Immature natural killer cell (primary cell): Measurements from ENCODE around the gene BID. TPM values are rescaled to one million over a fixed set of nuclear protein-coding genes. Genes with fewer than 3 reads are reported as not detected.
"Not testable (repeated sequence)": the region's sequence is repeated elsewhere in the genome, so short reads cannot be mapped to it uniquely, and the experiment has no call there.

ENCODE experiments used
- DNase-seq, 3 donors: peaks; one replicate each; pipeline ENCODE4 v3.0.0; 2022; ENCODE audit warnings: mixed read lengths in 1 of 3
- H3K27ac Mint-ChIP-seq, 6 donors: one replicate each; pipeline ENCODE4 v1.8.0; 2020; ENCODE audit warnings: mixed read lengths in 6 of 6, mild to moderate bottlenecking in 5 of 6, inconsistent platforms in 4 of 6, moderate library complexity in 3 of 6
- H3K27me3 Mint-ChIP-seq, 3 donors: one replicate each; pipeline ENCODE4 v1.8.0; 2020 to 2021; ENCODE audit warnings: low read depth in 3 of 3, mild to moderate bottlenecking in 3 of 3, mixed read lengths in 3 of 3, moderate library complexity in 3 of 3, inconsistent platforms in 1 of 3
- H3K36me3 Mint-ChIP-seq, 3 donors: one replicate each; pipeline ENCODE4 v1.8.0; 2020; ENCODE audit warnings: mixed read lengths in 3 of 3, inconsistent platforms in 2 of 3, mild to moderate bottlenecking in 2 of 3
- H3K4me1 Mint-ChIP-seq, 2 donors: one replicate each; pipeline ENCODE4 v1.8.0; 2020; ENCODE audit warnings: inconsistent platforms in 2 of 2, mild to moderate bottlenecking in 2 of 2, mixed read lengths in 2 of 2, moderate library complexity in 1 of 2
- H3K4me3 Mint-ChIP-seq, 5 donors: one replicate each; pipeline ENCODE4 v1.8.0; 2020; ENCODE audit warnings: mild to moderate bottlenecking in 5 of 5, mixed read lengths in 5 of 5, inconsistent platforms in 3 of 5, moderate library complexity in 3 of 5
- H3K9me3 Mint-ChIP-seq, 6 donors: one replicate each; pipeline ENCODE4 v1.8.0; 2020; ENCODE audit warnings: mild to moderate bottlenecking in 6 of 6, mixed read lengths in 6 of 6, inconsistent platforms in 4 of 6, moderate library complexity in 3 of 6
- polyA plus RNA-seq, 3 donors: library from polyadenylated mRNA; unstranded; fragments of 300-500 nt; fragmentation: Illumina TruSeq; gene quantifications; one replicate each; pipeline ENCODE4 v1.2.3, GENCODE V29; 2021

Gene BID
- polyA plus RNA-seq, 3 donors from 2014 or later = 110 to 180 (median 164) TPM

DNA sequence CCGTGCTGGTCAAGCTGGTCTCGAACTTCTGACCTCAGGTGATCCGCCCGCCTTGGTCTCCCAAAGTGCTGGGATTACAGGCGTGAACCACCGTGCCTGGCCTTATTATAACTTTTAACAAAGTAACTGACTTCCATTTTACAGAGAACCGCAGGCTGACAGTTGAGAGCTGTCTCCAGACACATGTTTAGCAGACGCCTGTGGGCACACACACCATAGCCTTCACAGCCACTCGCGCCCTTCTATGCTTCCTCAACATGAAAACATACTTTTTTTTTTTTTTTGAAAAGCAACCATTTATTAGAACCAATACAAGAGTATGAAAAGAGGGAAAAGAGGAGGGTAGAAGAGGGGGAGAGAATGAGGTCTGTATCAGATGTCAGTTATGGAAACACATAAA lies 10.8 kb downstream of the BID start:
- H3K4me3 Mint-ChIP-seq = peak overlapping the region in 2 of 5 donors; percentile 24 to 54
- H3K27ac Mint-ChIP-seq = peak overlapping the region in 4 of 6 donors; percentile 44 to 86 (median 64)
- H3K36me3 Mint-ChIP-seq, H3K9me3 Mint-ChIP-seq, H3K27me3 Mint-ChIP-seq: not testable (repeated sequence)
- peak; percentile 39 to 41 (median 39) for DNase-seq
- peaks cover 42 to 55% of the 10 kb centered on the region in 2 donors for H3K4me1 Mint-ChIP-seq

DNA sequence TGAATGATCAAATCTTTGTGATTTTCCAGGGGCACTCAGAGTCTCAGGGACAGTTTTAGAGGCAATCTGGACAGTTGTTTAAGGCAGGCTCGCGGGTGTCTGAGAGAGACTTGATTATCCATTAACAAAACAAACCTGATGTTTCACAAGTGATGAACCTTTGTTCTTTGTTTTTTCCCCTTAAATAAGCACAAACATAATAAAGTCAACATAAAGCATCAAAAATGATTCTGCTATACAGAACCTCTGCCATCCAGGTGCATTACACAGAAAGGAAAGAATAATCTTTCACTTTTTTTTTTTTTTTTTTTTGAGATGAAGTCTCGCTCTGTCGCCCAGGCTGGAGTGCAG lies 13.2 kb downstream of the BID start:
- H3K27me3 Mint-ChIP-seq = peaks cover 0 to 4% (median 0%) of the 10 kb centered on the region in 3 donors
- H3K36me3 Mint-ChIP-seq = no peaks in the 10 kb centered on the region
- peaks cover 37 to 54% of the 10 kb centered on the region in 2 donors for H3K4me1 Mint-ChIP-seq
- peak overlapping the region in 4 of 6 donors; percentile 34 to 75 (median 56) for H3K27ac Mint-ChIP-seq
- no peak for DNase-seq
- H3K4me3 Mint-ChIP-seq = no peak overlapping the region
- no peaks in the 10 kb centered on the region for H3K9me3 Mint-ChIP-seq

DNA sequence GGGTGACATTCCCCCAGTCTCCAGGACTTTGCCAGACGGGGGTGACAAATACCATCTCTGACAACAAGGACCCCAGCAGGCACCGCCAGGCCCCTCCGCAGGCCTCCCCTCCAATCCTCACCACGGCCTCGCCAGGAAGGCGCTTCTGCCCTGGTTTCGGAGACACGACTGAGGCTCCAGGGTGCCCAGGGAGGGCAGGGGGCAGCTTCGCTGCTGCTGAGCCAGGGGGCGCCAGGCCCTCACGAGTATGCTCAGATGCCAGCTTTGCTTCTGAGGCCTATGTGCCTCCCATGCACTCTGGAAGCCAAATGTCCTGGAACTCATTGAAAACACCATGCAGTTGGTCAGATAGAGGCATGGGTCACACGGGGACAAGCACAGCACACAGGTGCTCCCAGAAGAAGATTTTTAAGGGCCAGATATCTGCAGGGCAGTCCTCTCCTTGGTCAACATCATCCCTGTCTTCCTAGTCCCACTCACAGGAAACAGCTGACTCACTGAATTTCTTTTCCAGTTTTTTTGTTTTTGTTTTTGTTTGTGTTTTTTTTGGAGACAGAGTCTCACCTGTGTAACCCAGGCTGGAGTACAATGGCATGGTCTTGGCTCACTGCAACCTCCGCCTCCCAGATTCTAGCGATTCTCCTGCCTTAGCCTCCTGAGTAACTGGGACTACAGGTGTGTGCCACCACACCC lies 19.9 kb downstream of the BID start:
- Mint-ChIP-seq H3K27ac (peak overlapping the region in 3 of 6 donors; percentile 17 to 74 (median 28)), H3K4me1 (peaks cover 20 to 41% of the 10 kb centered on the region in 2 donors), H3K9me3 (no peaks in the 10 kb centered on the region), H3K27me3 (peaks cover 0 to 3% (median 0%) of the 10 kb centered on the region in 3 donors), H3K36me3 (peaks cover 0 to 4% (median 0%) of the 10 kb centered on the region in 3 donors), H3K4me3 (no peak overlapping the region)
- DNase-seq = no peak

DNA sequence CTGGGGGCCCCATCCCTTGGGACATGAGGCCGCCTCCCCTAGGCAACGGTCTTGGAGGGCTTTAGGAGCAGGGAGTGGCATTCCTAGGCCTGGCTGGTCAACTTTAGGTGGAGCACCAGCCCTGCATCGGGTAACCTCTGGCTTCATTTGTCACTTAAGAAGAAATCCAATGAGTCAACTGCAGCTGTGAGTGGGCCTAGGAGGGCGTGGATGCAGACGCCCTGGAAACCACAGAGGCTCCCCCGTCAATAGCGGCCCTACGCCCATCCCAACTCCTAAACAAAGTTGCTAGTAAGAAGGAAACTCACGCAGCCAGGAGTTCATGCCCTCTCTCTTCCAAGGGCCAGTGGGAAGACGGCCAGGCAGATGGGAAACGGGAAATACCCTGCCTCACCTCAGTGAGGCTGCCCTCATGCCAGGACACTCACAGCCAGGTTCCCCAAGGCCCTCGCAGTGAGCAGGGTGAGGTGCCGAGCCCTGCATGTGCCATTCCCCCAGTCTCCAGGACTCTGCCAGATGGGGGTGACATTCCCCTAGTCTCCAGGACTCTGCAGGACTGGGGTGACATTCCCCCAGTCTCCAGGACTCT lies 20.8 kb downstream of the BID start:
- no peak for DNase-seq
- Mint-ChIP-seq H3K9me3 (no peaks in the 10 kb centered on the region), H3K27ac (peak overlapping the region in 2 of 6 donors; percentile 22 to 23), H3K4me3 (no peak overlapping the region), H3K36me3 (peaks cover 0 to 4% (median 0%) of the 10 kb centered on the region in 3 donors), H3K4me1 (peaks cover 18 to 39% of the 10 kb centered on the region in 2 donors), H3K27me3 (peaks cover 0 to 3% (median 0%) of the 10 kb centered on the region in 3 donors)

DNA sequence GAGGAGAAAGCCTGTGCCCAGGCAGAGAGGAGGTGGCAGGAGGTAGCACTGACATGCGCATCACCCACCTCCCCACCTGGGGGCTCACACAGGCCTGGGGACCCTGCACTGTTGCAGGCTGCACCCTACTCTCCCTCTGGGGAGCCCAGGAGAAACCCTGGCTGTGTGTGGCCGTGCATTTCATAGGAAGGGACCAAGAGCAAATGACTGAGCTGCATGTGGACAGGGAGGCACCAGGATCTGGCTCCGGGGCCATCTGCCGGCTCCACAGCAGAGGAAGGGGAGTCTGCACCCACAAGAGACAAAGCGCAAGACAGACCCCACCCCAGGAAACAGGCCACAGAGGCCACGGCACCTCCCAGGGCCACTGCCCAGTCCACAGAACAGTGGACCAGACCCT lies 22.7 kb downstream of the BID start:
- H3K4me1 Mint-ChIP-seq = peaks cover 12 to 35% of the 10 kb centered on the region in 2 donors
- H3K27ac Mint-ChIP-seq = peak overlapping the region in 3 of 6 donors; percentile 15 to 65 (median 61)
- no peaks in the 10 kb centered on the region for H3K9me3 Mint-ChIP-seq
- no peak overlapping the region for H3K4me3 Mint-ChIP-seq
- DNase-seq = no peak
- peaks cover 0 to 6% (median 0%) of the 10 kb centered on the region in 3 donors for H3K36me3 Mint-ChIP-seq
- peaks cover 0 to 1% (median 0%) of the 10 kb centered on the region in 3 donors for H3K27me3 Mint-ChIP-seq

DNA sequence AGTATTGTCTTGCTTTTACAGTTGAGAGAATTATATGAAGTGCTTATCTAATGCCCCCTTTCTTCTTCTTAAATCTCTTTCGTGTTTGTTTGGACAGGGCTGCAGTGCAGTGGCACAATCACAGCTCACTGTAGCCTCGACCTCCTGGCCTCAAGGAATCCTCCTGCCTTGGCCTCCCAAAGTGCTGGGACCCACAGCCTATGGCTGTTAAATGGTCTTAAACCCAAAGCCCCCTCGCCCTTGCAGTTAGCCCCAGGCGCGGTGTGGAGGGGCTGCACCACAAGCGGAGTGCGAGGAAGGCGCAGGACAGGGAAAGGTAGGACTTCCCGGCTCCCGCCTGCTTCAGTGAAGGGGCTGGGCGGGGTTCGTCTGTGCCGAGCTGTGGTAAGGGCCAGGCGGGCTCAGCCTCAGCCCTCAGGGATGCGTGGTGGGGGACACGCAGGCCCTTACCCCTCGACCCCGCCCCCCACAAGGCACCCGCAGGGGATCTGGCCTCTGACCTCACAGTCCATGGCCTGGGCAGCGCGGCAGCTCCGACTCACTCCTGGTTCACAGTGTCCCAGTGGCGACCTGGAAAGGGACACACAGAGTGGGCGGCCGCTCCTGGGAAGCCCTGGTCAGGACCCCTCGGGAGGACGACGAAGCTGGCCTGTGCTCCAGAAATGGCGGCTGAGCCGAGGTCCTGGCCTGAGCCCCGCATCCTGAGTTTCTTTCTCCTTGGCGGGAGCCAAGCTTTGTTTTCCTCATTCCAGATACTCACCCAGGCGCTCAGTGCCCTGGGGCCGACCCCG lies 24.5 kb downstream of the BID start:
- no peak for DNase-seq
- H3K27ac Mint-ChIP-seq = peak overlapping the region in 1 of 6 donors; percentile 18

DNA sequence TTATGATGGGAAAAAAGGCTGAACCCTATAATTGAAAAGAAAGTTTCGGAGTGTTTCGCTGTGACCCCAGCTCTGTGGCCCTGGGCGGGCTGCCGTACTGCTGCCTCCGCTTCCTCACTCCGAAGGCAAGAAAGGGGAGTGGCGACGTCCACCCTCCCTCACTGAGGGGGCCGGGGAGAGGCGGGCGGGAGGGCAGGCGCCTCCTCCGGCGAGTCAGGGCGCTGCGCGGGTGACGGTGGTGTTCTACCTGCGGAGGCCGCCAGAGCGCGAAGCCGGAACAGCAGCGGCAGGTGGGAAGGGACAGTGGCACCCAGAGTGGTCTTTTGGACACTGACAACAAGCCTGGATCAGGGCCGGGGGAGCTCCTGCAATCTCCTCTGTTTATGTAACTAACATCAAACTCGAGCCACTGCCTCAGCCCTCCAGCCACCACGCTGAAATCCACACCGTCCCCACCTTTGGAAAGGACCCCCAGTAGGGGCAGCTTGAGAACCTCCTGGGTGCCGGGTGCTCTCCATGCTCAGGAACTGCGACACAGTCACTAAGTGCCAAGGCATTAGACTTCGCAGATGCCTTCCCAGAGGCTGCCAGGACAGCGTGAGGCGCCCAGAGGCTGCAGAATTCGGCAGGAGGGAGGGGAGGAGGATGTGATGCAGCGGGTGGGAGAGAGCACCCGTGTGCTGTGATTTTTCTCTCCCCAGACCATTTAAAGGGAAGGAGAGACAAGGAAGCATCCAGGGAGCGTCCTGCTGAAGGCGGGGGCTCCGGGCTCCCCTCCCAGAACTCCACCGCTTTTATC lies 25.5 kb downstream of the BID start:
- Mint-ChIP-seq H3K27me3 (peaks cover 0 to 2% (median 1%) of the 10 kb centered on the region in 3 donors), H3K36me3 (peaks cover 0 to 5% (median 0%) of the 10 kb centered on the region in 3 donors), H3K9me3 (no peaks in the 10 kb centered on the region), H3K27ac (no peak overlapping the region), H3K4me1 (peaks cover 8 to 27% of the 10 kb centered on the region in 2 donors), H3K4me3 (no peak overlapping the region)
- no peak for DNase-seq

More for the DNA sequence above, 24.5 kb downstream of the BID start:
- Mint-ChIP-seq H3K27me3 (peaks cover 0 to 2% (median 0%) of the 10 kb centered on the region in 3 donors), H3K36me3 (peaks cover 0 to 9% (median 0%) of the 10 kb centered on the region in 3 donors), H3K4me3 (no peak overlapping the region), H3K4me1 (peaks cover 9 to 34% of the 10 kb centered on the region in 2 donors), H3K9me3 (no peaks in the 10 kb centered on the region)

DNA sequence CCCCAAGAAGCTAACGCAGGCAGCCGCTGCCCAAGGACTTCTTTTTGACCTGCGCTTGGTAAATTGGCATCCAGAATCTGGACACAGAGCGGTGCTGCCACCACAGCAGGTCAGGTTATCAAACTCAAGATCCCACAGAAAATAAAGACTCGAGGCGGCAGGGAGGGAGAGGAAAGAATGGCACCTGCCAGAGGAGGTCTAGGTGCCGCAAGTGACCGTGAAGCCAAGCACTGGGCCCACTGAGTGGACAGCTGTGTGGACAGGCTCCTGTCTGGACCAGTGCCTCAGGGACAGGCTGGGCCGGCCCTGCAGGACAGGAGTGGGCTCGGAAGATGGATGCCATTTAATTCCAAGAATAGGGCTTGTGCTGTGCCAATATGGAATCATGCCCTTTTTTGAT lies 27.4 kb downstream of the BID start:
- Mint-ChIP-seq H3K4me3 (no peak overlapping the region), H3K4me1 (peaks cover 8 to 21% of the 10 kb centered on the region in 2 donors), H3K27me3 (peaks cover 0 to 3% (median 2%) of the 10 kb centered on the region in 3 donors), H3K27ac (no peak overlapping the region), H3K36me3 (peaks cover 0 to 5% (median 0%) of the 10 kb centered on the region in 3 donors), H3K9me3 (no peaks in the 10 kb centered on the region)
- DNase-seq = no peak

DNA sequence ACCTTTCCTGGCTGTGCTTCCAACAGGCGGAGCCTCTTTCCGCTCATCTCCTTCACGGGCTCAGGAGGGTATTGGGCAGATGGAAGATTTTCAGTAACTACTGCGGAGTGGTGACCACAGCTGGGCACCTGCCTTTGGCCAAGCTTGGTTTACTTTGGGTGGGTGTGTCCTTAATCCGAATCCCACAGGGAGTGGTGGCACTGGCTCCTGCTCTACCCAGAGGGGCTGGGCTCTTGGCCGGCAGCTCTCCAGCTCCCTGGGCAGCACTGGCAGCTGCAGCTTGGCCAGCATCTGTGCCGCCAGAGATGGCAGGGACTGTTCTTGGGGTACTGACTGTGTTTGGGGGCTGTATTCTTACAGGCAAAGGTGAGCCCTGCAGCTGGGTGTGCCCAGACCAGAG lies 29.8 kb downstream of the BID start:
- Mint-ChIP-seq H3K4me3 (no peak overlapping the region), H3K36me3 (peaks cover 0 to 8% (median 0%) of the 10 kb centered on the region in 3 donors), H3K27me3 (peaks cover 0 to 3% (median 2%) of the 10 kb centered on the region in 3 donors), H3K4me1 (peaks cover 9 to 10% of the 10 kb centered on the region in 2 donors), H3K9me3 (no peaks in the 10 kb centered on the region), H3K27ac (peak overlapping the region in 3 of 6 donors; percentile 23 to 69 (median 56))
- DNase-seq = no peak

DNA sequence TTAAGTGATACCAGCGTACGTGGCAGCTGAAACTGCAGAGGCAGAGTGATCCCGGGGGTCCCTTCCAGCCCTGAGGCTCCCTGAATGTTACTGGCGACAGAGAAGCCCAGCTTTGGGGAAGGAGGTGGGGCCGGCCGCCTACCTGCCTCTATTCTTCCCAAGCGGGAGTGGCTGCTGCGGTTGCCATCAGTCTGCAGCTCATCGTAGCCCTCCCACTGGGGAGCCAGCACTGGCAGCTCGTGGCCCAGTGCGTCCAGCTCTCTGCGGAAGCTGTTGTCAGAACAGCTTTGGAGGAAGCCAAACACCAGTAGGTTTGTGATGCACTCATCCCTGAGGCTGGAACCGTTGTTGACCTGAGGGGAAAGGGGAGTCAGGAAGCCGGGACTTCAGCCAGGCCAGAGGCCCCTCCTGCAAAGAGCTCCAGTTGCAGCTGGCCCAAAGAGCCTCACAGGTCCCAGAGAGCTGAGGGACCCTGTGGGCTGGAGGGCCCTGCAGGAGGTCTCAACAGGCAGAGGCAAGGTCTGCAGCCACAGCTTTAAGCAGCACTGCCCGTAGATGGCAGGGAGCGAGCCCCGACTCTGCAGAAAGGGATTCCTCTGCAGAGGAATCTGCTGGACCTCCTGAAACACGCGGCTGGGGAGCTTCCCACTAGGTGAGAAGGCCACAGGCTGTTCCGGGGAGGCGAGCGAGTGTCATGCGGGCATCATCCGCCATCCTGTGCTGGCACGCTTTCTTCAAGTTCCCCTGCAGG lies 30.4 kb downstream of the BID start:
- Mint-ChIP-seq H3K4me3 (no peak overlapping the region), H3K36me3 (peaks cover 0 to 8% (median under 1%) of the 10 kb centered on the region in 3 donors), H3K27me3 (peaks cover 0 to 3% (median 2%) of the 10 kb centered on the region in 3 donors), H3K4me1 (peaks cover 9% of the 10 kb centered on the region in 2 donors), H3K9me3 (no peaks in the 10 kb centered on the region), H3K27ac (peak overlapping the region in 2 of 6 donors; percentile 44 to 75)
- DNase-seq = no peak

DNA sequence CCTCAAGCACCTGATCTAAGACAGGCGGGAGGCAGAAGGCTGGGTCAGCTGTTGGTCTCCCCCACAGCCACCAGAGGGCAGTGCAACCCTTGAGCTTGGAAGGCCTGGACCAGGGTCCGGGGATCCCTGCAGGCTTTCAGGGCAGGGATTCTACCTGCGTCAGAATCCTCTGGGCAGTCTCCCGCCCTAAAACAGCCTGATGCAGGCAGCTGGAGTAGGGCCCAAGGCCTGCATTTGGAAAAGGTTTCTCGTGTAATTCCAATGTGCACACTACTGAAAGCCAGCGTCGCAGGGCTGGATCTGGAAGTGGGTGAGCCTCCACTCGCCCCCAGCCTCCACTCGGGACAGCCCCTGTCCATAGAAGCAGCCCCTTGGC lies 31.8 kb downstream of the BID start:
- H3K27ac Mint-ChIP-seq = peak overlapping the region in 3 of 6 donors; percentile 34 to 44 (median 35)
- H3K36me3 Mint-ChIP-seq = peaks cover 0 to 10% (median 8%) of the 10 kb centered on the region in 3 donors
- DNase-seq = peak; percentile 52 to 57 (median 56)
- no peaks in the 10 kb centered on the region for H3K9me3 Mint-ChIP-seq
- H3K4me1 Mint-ChIP-seq = peaks cover 9% of the 10 kb centered on the region in 2 donors
- H3K4me3 Mint-ChIP-seq = no peak overlapping the region
- H3K27me3 Mint-ChIP-seq = peaks cover 0 to 3% (median 2%) of the 10 kb centered on the region in 3 donors

DNA sequence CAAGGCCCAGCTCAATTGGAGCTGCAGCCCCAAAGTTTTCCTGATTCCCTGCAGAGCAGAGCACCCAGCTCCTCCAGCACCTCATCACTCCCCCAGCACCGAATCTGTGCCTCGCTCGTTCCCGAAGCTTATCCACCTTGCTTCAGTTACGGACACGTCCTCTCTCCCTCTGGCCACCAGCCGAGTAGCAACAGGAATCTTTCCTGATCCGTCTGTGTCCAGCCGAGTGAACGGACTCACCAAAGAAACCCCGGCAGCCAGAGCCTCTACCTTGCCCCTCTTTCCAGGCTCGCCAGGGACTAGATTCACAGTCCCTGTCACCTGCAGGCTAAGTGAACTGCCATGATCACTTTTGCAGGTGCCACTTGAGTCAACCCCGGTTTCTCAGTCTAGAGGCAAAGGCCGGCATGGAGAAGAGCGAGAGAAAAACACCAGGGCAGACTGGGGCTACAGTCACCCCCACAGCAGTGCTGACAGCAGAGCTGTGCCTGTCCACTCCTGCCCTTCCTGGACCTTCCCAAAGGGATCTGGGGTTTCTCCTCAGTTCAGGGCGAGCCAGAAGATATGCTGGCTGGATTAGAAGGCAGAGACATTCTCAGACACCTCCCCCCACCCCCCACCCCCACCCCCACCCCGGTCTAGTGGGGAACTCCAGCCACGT lies 32.3 kb downstream of the BID start:
- H3K9me3 Mint-ChIP-seq = no peaks in the 10 kb centered on the region
- H3K27me3 Mint-ChIP-seq = peaks cover 0 to 3% (median 2%) of the 10 kb centered on the region in 3 donors
- H3K4me1 Mint-ChIP-seq = peaks cover 8 to 9% of the 10 kb centered on the region in 2 donors
- H3K4me3 Mint-ChIP-seq = no peak overlapping the region
- DNase-seq = no peak
- peak overlapping the region in 2 of 6 donors; percentile 44 to 53 for H3K27ac Mint-ChIP-seq
- H3K36me3 Mint-ChIP-seq = peaks cover 0 to 10% (median 8%) of the 10 kb centered on the region in 3 donors
